Astrocyte (in vitro differentiated cells and primary cell): ENCODE data around the gene ATP2B2.

Experiments used
- CTCF ChIP-seq: IDR thresholded peaks from 2 replicates; pipeline ENCODE4 v1.5.1; 2011; ENCODE audit warnings: low read depth, mild to moderate bottlenecking, inconsistent platforms, low read length, moderate library complexity; ENCODE audit not compliant: insufficient read depth
- EZH2 ChIP-seq: IDR thresholded peaks from 2 replicates; pipeline ENCODE4 v1.6.1; 2012; ENCODE audit warnings: mild to moderate bottlenecking, low read length, inconsistent platforms; ENCODE audit not compliant: insufficient read depth

- no peak for TF ChIP-seq CTCF
- no peak for TF ChIP-seq EZH2
These were observed 71.0 kb downstream of the ATP2B2 start for GRCh38 chr3:10434144-10434937.
